Fibroblast of the aortic adventitia (primary cell): ENCODE measurements around the gene TBATA. TPM values are rescaled to one million over a fixed set of nuclear protein-coding genes. Genes with fewer than 3 reads are reported as not detected.
A peak's percentile ranks its signal among the peaks of the same experiment; 100 is the strongest.

Source experiments
- DNase-seq: peaks from one replicate; pipeline ENCODE4 v3.0.0-alpha.2; 2010; ENCODE audit warnings: low read depth
- H3K4me3 ChIP-seq: 2 replicates; pipeline ENCODE4 v1.5.1; 2011; ENCODE audit warnings: low read depth, mild to moderate bottlenecking, control low read depth, low read length, moderate library complexity
- total RNA-seq: library from RNA; depleted of rRNA; stranded (reverse); fragments of >200 nt; gene quantifications from 2 replicates; pipeline ENCODE4 v1.2.3, GENCODE V29; 2012; ENCODE audit warnings: low replicate concordance
- TF ChIP-seq, protein P1 (sequence below): IDR thresholded peaks from 2 replicates; pipeline ENCODE4 v1.5.1; 2011; ENCODE audit warnings: mild to moderate bottlenecking, low read length, control low read depth, inconsistent platforms; ENCODE audit not compliant: insufficient read depth

The TBATA gene
- total RNA-seq, 1 donor = not detected

DNA sequence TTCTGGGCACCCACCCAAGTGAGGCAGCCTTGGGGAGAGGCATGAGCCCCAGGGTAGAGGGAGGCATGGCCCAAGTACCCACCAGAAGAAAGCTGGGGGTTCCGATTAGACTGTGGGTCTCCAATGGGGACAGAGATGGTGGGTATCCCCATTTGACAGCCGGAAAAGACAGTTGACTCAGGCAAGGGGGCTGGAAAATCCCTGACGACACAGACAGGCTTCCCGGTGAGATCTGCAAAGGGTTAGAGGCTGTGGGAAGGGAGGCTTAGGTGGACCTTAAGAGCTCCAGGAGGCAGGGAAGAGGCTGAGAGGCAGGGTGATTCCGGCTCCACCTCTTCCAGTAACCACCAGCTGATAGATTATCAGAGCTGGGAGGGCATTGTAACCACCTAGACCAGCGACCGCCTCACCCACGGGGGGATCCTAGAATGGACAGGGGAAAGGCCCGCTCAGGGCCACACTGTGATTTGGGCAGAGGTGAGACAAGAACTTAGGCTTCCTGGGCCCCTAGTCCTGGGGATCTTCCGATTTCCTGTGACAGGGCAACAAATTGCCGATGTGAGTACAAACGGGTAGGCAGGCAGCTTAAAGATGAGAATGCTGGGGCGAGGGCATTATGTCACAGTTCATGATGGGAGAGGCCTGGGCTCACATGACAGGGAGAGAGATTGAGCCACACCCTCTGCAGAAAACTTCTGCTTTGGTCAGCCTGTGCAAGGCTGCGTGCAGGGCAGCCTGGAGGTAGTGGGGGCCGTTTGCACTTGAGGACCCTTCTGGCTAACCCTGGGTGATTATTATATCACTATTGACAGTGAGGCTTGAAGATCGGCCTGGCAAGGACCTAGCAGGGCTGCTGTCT, 5.4 kb downstream of the TBATA start:
- H3K4me3 ChIP-seq = no peak overlapping the region
- TF ChIP-seq, protein P1, sequence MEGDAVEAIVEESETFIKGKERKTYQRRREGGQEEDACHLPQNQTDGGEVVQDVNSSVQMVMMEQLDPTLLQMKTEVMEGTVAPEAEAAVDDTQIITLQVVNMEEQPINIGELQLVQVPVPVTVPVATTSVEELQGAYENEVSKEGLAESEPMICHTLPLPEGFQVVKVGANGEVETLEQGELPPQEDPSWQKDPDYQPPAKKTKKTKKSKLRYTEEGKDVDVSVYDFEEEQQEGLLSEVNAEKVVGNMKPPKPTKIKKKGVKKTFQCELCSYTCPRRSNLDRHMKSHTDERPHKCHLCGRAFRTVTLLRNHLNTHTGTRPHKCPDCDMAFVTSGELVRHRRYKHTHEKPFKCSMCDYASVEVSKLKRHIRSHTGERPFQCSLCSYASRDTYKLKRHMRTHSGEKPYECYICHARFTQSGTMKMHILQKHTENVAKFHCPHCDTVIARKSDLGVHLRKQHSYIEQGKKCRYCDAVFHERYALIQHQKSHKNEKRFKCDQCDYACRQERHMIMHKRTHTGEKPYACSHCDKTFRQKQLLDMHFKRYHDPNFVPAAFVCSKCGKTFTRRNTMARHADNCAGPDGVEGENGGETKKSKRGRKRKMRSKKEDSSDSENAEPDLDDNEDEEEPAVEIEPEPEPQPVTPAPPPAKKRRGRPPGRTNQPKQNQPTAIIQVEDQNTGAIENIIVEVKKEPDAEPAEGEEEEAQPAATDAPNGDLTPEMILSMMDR = no peak
- DNase-seq = no peak

DNA sequence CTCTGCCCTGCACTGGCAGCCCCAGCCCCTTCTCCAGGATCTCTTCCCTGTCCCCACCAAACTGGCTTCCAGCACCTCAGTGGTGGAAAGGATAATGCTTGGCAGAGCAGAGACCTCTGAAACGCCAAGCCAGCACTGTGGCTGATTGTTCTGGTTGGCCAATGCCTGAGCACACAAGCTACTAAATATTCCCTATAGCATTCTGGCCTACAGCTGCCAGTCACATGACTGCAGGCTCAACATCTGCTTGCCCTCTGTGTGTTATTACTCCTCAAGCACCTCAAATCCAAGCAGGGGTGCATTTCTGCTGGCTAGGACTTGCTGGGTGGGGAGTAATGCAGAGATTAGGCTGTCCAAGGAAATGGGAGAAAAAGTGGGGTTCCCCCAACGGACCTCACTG, 6.1 kb downstream of the TBATA start:
- peak; percentile 21 for DNase-seq
- TF ChIP-seq, protein P1 = no peak

DNA sequence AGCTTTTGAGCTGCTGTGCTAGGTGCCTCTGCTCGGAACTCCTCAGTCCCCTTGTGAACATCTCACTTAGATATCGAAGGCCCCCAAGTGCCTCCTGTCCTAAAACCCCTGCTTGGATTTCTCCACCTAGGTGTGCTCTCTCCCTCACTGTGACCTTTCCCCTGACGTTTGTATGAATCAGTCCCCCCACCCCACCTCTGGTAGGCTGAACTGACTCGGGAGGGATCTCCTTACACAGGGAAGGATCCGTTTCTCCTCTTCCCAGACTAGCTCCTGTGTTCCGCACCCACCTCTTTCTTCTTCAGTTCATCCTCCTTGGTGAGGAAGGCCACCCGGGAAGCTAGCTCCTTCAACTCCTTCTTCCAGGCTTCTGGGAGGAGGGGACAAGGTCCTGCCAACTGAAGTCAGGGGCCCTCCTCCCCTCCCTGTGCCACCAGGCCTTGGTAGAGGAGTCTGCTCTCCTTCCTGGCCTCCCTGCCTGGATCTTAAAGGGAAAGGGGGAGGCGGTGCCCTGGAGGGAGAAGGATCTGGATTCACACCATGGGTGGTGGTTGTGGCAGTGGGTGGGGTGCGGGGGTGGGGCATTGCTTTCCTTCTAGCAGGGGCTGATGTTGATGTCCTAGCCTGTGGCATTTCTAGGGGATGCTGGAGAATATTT, 6.8 kb downstream of the TBATA start:
- no peak for DNase-seq
- TF ChIP-seq, protein P1 = no peak
- H3K4me3 ChIP-seq = no peak overlapping the region

More for the DNA sequence above, 6.1 kb downstream of the TBATA start:
- H3K4me3 ChIP-seq = no peak overlapping the region

DNA sequence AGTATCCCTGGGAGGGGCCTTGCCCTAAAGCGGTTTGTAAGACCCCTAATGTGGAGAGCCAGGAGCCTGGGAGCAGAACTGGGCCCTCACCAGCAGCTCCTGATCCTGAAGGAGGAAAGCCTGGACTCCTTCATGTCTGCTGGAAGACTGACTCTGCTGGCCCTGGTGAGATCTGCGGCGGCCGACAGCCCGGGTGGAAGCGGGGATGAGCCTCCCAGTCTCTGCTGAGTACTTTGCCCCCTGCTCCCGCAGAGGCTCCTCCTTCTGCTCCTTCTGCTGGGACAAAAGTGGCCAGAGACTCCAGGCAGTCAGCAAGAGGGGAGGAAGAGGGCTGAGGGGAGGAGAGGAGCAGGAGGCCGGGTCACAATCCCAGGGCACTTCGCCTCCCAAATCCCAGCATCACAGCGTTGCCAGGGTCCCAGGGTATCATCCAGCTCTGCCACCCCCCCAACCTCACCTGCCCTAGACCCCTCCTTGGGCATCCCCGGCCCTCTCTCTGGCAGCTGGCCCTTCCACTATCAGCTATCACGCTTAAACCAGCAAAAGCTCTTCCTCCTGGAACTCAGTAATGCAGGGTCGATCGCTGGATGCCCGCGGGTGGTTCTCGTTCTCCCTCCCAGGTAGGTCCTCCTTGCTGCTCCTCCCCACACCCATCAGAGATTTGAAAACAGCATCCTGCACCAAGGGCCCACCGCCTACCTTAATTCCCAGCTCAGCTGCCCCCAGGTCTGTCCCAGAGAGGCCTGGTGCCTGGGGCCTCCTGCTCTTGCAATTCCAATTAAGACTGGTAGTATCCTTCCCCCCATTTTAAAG, 7.9 kb downstream of the TBATA start:
- TF ChIP-seq, protein P1 = no peak
- DNase-seq = no peak
- no peak overlapping the region for H3K4me3 ChIP-seq

DNA sequence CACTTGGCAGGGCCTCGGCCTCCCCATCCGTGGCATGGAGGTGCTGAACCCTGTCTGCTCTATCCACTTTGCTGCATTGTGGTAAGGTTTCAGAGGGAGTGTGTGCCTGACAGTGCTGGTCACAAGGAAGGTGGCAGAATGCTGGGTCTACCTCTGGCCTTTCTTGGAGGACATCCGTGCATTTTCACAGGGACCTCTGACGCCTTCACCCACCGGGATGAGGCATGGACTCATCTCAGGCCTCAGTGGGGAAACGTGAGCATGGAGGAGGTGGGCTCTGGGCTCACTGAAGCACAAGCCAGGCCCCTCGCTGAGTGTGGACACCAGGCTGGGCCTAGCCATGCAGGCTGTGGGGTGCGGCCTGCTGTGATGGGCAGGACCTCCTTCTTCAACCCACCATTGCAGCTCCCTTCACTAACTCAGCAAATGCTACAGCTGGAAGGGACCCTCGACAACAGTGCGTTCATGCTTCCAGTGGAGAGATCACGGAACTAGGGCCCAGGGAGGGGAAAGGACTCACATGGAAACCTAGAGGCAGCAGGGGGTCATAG, 8.6 kb downstream of the TBATA start:
- TF ChIP-seq, protein P1 = no peak
- DNase-seq = no peak
- no peak overlapping the region for H3K4me3 ChIP-seq

DNA sequence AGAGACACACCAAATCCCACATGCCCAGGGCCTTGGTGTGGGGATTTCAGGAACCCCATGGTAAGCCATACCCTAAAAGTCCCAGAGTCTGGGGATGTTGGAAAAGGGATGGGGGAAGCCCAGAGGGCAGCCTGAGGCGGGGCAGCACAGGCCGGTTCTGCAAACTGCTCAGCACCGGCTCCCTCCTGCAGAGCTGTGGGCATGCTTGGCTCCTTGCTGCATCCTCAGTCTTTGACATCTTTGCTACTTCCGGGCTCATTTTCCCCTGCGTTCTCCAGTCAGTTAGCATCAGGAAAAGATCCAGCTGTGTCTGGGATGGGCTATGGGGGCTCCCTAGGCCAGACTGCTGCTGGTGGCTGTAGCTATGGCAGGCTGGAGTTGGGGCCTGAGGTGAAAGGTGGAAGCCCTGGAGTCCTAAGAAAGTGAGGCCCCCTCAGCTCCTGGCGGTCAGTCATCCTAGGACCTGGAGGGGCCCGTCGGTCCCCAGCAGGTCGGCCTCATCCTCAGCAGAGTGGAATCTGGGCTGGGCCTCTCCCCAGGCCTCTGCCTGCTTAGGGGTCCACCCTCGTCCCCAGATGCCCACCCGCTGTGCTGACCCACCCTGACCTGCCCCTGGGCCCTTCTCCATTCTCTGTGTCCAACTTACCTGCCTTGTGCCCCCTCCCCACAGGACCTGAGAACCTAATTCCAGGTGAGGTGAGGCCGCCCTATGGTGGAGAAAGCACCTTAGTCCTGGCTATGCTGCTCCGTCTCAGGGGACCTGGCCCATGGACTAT, 9.3 kb downstream of the TBATA start:
- TF ChIP-seq, protein P1 = no peak
- DNase-seq = no peak

More for the DNA sequence above, 9.3 kb downstream of the TBATA start:
- H3K4me3 ChIP-seq = no peak overlapping the region
